SU-DHL-6 (cell line): ENCODE data around the gene GALNT17.

ENCODE experiments used
- H2AFZ ChIP-seq: fragments of 200-600 bp; sonication (generic); 2 replicates; pipeline ENCODE4 v1.6.1; 2014; ENCODE audit warnings: low read depth, mild to moderate bottlenecking, moderate library complexity, mixed read lengths, antibody characterized with exemption, low read length; ENCODE audit not compliant: severe bottlenecking
- H3F3A ChIP-seq: fragments of 200-600 bp; shearing (Covaris generic); 2 replicates; pipeline ENCODE4 v1.6.0; 2016; ENCODE audit warnings: antibody characterized with exemption, mild to moderate bottlenecking; ENCODE audit not compliant: insufficient read depth
- H3K27ac ChIP-seq: fragments of 200-600 bp; sonication (generic); 2 replicates; pipeline ENCODE4 v1.5.1; 2016; ENCODE audit warnings: low read depth, mild to moderate bottlenecking, low read length, moderate library complexity, mixed read lengths
- H3K27me3 ChIP-seq: fragments of 200-600 bp; sonication (generic), shearing (Covaris generic); 2 replicates; pipeline ENCODE4 v1.6.0; 2014; ENCODE audit warnings: mild to moderate bottlenecking, low read length
- H3K36me3 ChIP-seq: fragments of 200-600 bp; sonication (generic); 2 replicates; pipeline ENCODE4 v1.6.1; 2014; ENCODE audit warnings: mild to moderate bottlenecking, low read length, mixed read lengths
- H3K4me2 ChIP-seq: fragments of 300-600, 200-600 bp; shearing (Covaris generic), sonication (generic); 2 replicates; pipeline ENCODE4 v1.6.0; 2014; ENCODE audit warnings: low read length, low read depth, mild to moderate bottlenecking; ENCODE audit not compliant: poor library complexity, severe bottlenecking
- H3K4me3 ChIP-seq: fragments of 200-600 bp; sonication (generic); 2 replicates; pipeline ENCODE4 v1.5.1; 2014; ENCODE audit warnings: antibody characterized with exemption, low read length, mild to moderate bottlenecking, mixed read lengths; ENCODE audit not compliant: insufficient read depth, poor library complexity, severe bottlenecking
- H3K79me2 ChIP-seq: fragments of 200-600 bp; sonication (generic); 2 replicates; pipeline ENCODE4 v1.6.1; 2014; ENCODE audit warnings: mild to moderate bottlenecking, low read length, moderate library complexity; ENCODE audit not compliant: insufficient read depth
- H3K9ac ChIP-seq: fragments of 200-600 bp; sonication (generic); 2 replicates; pipeline ENCODE4 v1.7.0; 2014; ENCODE audit warnings: mild to moderate bottlenecking, low read length
- H3K9me2 ChIP-seq: fragments of 200-600 bp; sonication (generic); replicated peaks from 2 replicates; pipeline ENCODE4 v1.6.1; 2014; ENCODE audit warnings: low read length; ENCODE audit not compliant: insufficient read depth
- H3K9me3 ChIP-seq: fragments of 200-600 bp; sonication (generic); 2 replicates; pipeline ENCODE4 v1.6.1; 2014; ENCODE audit warnings: low read length, mixed read lengths; ENCODE audit not compliant: insufficient read depth
- H4K20me1 ChIP-seq: fragments of 200-600 bp; sonication (generic); 2 replicates; pipeline ENCODE4 v1.6.1; 2014; ENCODE audit warnings: low read depth, mild to moderate bottlenecking, antibody characterized with exemption, low read length, moderate library complexity, mixed read lengths
- EZH2phosphoT487 ChIP-seq: fragments of 200-600 bp; sonication (generic), shearing (Covaris generic); conservative IDR thresholded peaks from 2 replicates; pipeline ENCODE4 v1.6.1; 2018; ENCODE audit warnings: mild to moderate bottlenecking, antibody characterized with exemption, low read length, moderate library complexity, mixed read lengths
- TF ChIP-seq, protein P1 (sequence below): fragments of 200-600 bp; sonication (generic); IDR thresholded peaks from one replicate; pipeline ENCODE4 v1.5.1; 2017; ENCODE audit warnings: antibody characterized with exemption, mild to moderate bottlenecking, low read length, moderate library complexity; ENCODE audit not compliant: insufficient read depth, poor library complexity, severe bottlenecking

GALNT17 gene

GRCh38 chr7:71251706-71252105, 119.8 kb downstream of the GALNT17 start:
- Histone ChIP-seq H3K27ac (no peak overlapping the region), H3K27me3 (0 out of 2 replicates have a peak, but pooled peaks cover 3% of the 10 kb centered on the region), H3K9me3 (peaks cover 6% of the 10 kb centered on the region; the same call in 1 of the 2 replicates), H3K36me3 (no peaks in the 10 kb centered on the region), H3K4me2 (no peak overlapping the region), H4K20me1 (no peaks in the 10 kb centered on the region), H3K9me2 (no peaks in the 10 kb centered on the region), H3K9ac (no peak overlapping the region), H3F3A (no peaks in the 10 kb centered on the region), H3K79me2 (no peaks in the 10 kb centered on the region), H2AFZ (no peak overlapping the region), H3K4me3 (no peak overlapping the region)
- TF ChIP-seq, protein P1, sequence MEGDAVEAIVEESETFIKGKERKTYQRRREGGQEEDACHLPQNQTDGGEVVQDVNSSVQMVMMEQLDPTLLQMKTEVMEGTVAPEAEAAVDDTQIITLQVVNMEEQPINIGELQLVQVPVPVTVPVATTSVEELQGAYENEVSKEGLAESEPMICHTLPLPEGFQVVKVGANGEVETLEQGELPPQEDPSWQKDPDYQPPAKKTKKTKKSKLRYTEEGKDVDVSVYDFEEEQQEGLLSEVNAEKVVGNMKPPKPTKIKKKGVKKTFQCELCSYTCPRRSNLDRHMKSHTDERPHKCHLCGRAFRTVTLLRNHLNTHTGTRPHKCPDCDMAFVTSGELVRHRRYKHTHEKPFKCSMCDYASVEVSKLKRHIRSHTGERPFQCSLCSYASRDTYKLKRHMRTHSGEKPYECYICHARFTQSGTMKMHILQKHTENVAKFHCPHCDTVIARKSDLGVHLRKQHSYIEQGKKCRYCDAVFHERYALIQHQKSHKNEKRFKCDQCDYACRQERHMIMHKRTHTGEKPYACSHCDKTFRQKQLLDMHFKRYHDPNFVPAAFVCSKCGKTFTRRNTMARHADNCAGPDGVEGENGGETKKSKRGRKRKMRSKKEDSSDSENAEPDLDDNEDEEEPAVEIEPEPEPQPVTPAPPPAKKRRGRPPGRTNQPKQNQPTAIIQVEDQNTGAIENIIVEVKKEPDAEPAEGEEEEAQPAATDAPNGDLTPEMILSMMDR = no peak
- no peak for TF ChIP-seq EZH2phosphoT487

DNA sequence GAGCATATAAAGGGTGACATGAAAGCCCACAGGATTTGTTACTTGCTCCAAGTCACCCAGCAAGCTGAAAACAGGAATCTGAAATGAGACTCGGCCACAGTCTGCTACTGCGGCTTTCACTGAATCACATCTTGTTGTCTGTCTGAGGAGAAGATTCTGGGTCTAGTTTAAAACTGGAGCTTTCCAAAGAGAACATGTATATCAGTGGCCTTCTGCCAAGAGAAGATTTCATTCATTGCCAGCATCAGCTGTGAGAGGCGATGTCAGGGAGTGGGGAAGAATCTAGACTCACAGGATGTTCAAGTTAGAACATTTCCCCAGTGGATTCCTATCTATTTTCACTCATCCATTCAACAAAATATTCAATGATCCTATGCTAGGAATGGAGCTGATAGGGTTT, 122.8 kb downstream of the GALNT17 start:
- peaks cover 13% of the 10 kb centered on the region; the same call in 1 of the 2 replicates for H3K9me3 ChIP-seq
- H3K27me3 ChIP-seq = no peaks in the 10 kb centered on the region
- H3K9ac ChIP-seq = no peak overlapping the region
- no peak overlapping the region for H2AFZ ChIP-seq
- no peak overlapping the region for H3K27ac ChIP-seq
- H3K4me3 ChIP-seq = no peak overlapping the region
- H3F3A ChIP-seq = no peaks in the 10 kb centered on the region
- no peaks in the 10 kb centered on the region for H4K20me1 ChIP-seq
- H3K4me2 ChIP-seq = no peak overlapping the region
- no peaks in the 10 kb centered on the region for H3K79me2 ChIP-seq
- H3K9me2 ChIP-seq = no peaks in the 10 kb centered on the region
- TF ChIP-seq, protein P1 = no peak
- no peak for TF ChIP-seq EZH2phosphoT487
- no peaks in the 10 kb centered on the region for H3K36me3 ChIP-seq

DNA sequence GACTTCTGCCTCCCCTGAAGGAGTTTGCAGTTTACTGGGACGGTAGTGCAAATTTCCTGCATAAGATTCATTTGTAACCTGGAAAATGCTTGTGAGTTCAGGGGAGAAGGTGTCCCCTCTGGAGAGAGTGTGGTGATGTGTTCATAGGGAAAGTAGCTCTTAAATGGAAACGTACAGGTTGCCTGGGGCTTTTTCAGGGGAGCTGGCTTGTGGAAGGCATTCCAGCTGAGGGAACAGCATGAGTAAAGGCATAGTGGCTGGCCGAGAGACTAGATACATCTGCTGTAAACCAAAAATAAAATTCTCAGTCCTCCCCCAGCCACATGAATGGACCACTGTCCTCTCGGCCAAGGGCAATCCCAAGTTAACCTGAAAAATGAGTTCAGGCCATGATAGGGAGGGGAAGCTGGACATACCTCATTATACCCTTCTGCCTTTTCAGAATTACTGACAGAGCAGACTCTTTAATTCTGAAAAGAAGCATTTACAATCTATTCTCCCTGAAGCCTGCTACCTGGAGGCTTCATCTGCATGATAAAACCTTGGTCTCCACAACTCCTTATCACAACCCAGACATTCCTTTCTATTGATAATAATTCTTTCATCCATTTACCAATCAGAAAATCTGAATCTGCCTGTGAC, 123.7 kb downstream of the GALNT17 start:
- Histone ChIP-seq H3F3A (no peaks in the 10 kb centered on the region), H3K79me2 (no peaks in the 10 kb centered on the region), H4K20me1 (no peaks in the 10 kb centered on the region), H3K4me3 (no peak overlapping the region), H3K27me3 (no peaks in the 10 kb centered on the region), H3K36me3 (no peaks in the 10 kb centered on the region), H3K9ac (no peak overlapping the region), H3K9me2 (no peaks in the 10 kb centered on the region), H2AFZ (no peak overlapping the region), H3K4me2 (no peak overlapping the region), H3K27ac (no peak overlapping the region), H3K9me3 (peaks cover 13% of the 10 kb centered on the region; the same call in 1 of the 2 replicates)
- TF ChIP-seq EZH2phosphoT487 = no peak
- TF ChIP-seq, protein P1 = no peak
